Measurements from ENCODE around the gene LEKR1. TPM values are rescaled to one million over a fixed set of nuclear protein-coding genes. Genes with fewer than 3 reads are reported as not detected.
A peak's percentile ranks its signal among the peaks of the same experiment; 100 is the strongest.

LEKR1 gene
- total and polyA plus RNA-seq, 8 donors: 0.76 to 3.8 (median 2.1) TPM

DNA sequence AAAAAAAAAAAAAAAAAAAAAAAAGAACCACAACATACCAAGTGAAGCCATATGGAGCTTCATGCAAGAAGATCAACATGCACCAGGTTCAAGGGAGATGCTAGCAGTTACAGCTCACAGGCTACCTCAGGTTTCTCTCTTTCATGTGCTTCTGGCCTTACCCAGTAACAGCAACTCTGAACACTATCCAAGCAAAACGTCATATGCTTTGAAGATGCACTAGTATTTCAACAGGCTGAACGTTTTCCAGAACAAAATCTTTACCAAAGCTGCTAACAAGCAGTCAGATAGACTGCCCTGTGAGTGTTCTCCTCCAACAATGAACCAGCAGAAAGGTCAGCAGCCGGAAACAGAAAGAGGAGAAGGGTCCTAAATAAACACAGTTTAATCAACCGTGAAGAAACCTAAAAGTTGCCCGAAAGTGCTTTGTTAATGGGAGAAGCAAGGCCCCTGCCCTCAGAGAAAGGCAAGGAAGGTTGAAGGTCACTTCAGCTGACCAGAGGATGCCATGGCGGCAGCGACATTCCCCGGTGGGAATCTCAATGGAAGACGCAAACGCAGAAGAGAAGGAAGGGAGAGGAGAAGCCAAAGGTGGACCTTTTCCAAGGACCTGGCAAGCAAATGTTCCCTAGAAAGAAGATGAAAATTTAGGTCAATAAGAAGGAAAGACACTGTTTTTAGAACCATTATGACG is 253.7 kb downstream of the LEKR1 start:
- no peaks in the 10 kb centered on the region for H3K9me3 ChIP-seq
- peaks cover 0 to 11% of the 10 kb centered on the region in 2 donors for H3K4me1 ChIP-seq
- no peak overlapping the region for H3K4me3 ChIP-seq
- no peak for DNase-seq
- no peak for ATAC-seq
- H3K27ac ChIP-seq: no peak overlapping the region
- TF ChIP-seq, protein P1, sequence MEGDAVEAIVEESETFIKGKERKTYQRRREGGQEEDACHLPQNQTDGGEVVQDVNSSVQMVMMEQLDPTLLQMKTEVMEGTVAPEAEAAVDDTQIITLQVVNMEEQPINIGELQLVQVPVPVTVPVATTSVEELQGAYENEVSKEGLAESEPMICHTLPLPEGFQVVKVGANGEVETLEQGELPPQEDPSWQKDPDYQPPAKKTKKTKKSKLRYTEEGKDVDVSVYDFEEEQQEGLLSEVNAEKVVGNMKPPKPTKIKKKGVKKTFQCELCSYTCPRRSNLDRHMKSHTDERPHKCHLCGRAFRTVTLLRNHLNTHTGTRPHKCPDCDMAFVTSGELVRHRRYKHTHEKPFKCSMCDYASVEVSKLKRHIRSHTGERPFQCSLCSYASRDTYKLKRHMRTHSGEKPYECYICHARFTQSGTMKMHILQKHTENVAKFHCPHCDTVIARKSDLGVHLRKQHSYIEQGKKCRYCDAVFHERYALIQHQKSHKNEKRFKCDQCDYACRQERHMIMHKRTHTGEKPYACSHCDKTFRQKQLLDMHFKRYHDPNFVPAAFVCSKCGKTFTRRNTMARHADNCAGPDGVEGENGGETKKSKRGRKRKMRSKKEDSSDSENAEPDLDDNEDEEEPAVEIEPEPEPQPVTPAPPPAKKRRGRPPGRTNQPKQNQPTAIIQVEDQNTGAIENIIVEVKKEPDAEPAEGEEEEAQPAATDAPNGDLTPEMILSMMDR (IDR thresholded peaks at IDR 0.05): no peak
- no peaks in the 10 kb centered on the region for H3K36me3 ChIP-seq
- intact Hi-C loops (cut with DNase I): loop anchor here in 1 of 2 donors (10.0 kb wide), 2 partner anchors 405 to 525 kb away; partner anchors contain the start of genes SSR3 and TIPARP
- H3K27me3 ChIP-seq: no peaks in the 10 kb centered on the region

DNA sequence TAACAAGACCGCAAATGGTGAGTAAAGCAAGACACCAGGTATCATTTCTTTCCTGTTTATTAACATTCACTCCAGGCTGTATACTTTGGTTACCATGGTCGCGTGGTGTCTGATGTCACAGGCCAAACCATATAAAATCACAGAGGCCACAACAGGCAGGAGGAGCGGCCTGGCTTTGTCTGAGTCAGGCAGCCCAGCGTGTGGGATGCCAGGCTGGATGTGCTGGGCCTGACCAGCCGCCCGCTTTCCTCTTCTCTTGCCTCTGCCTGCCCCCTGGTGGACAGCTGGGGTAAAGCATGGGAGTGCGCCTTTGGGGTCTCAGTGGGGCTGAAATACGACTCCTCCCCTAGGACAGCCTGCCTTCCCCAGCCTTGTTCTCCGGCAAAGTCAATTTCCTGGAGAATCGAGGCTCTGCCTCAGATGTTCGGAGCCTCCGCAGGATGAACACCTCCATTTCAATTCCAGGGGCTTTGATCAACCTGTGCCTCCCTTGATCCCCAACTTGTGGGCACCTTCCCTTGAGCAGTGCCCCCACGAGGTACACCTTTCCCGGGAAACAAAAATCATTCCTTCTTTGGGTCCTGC is 255.6 kb downstream of the LEKR1 start:
- peaks cover 0 to 11% of the 10 kb centered on the region in 2 donors for H3K4me1 ChIP-seq
- no peaks in the 10 kb centered on the region for H3K9me3 ChIP-seq
- no peak overlapping the region for H3K27ac ChIP-seq
- peak; percentile 77 to 94 (median 88) for DNase-seq
- no peak overlapping the region for H3K4me3 ChIP-seq
- intact Hi-C loops (cut with DNase I): loop anchor here in 1 of 2 donors (10.0 kb wide), 2 partner anchors 407 to 527 kb away; partner anchors contain the start of genes SSR3 and TIPARP
- peak; percentile 99 for ATAC-seq
- H3K27me3 ChIP-seq: no peaks in the 10 kb centered on the region
- TF ChIP-seq, protein P1 (IDR thresholded peaks at IDR 0.05): peak; percentile 96 to 97
- no peaks in the 10 kb centered on the region for H3K36me3 ChIP-seq

DNA sequence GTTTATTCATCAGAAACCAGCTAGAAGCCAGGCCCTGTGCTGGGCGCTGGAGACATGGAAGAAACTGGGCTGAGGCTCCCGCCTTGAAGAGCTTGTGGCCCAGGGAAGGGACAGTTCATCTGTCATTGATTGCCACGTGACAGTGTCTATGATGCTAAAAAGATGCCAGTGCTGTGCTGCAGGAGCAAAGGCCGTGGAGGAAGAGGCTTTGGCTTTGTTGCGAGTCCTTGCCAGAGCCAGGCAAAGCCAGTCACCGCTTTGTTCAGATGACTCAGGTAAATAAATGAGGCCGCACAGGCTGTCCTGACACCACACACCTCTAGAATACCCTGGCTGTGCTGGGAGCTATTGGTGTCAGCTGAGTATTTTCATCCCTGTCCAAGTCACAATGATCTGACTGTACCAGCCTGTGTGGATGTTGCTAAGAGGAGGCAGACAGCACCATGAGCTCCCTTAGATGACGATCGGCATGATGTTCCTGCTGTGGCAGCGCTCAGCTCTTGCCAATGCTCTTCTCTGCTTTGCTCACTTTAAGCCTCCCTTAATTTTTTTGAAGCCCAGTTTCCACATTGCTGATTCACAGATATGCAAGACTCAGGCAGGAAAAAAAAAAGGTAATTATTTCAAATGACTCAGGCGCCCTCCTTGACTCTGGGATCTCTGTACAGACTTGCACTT is 256.3 kb downstream of the LEKR1 start:
- no peak overlapping the region for H3K4me3 ChIP-seq
- DNase-seq (no peak), ATAC-seq (no peak)
- intact Hi-C loops (cut with DNase I): loop anchor here in 1 of 2 donors (10.0 kb wide), 2 partner anchors 408 to 528 kb away; partner anchors contain the start of genes SSR3 and TIPARP
- H3K9me3 ChIP-seq: no peaks in the 10 kb centered on the region
- H3K4me1 ChIP-seq: peaks cover under 1 to 12% of the 10 kb centered on the region in 2 donors
- TF ChIP-seq, protein P1 (IDR thresholded peaks at IDR 0.05): no peak
- H3K27ac ChIP-seq: no peak overlapping the region
- no peaks in the 10 kb centered on the region for H3K36me3 ChIP-seq
- no peaks in the 10 kb centered on the region for H3K27me3 ChIP-seq

DNA sequence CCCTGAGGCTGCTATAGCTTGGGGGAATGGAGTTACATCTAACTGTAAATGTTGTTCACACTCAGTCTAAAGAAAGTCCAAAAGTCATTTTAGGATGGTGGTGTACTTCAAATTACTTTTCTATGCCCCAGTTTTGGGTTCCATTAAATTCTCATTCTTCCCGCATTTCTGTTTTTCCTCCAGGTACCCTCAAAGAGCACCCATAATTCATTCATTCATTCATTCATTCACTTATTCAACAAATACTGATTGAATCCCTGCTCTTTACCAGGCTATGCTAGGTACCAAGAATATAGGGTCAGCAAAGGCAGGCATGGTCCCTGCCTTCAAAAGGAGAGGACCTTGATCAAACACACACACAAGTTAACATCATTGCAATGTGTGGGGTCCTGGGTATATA is 257.7 kb downstream of the LEKR1 start:
- H3K36me3 ChIP-seq: no peaks in the 10 kb centered on the region
- intact Hi-C loops (cut with DNase I): loop anchor here in 1 of 2 donors (10.0 kb wide), 2 partner anchors 409 to 529 kb away; partner anchors contain the start of genes SSR3 and TIPARP
- DNase-seq (no peak), ATAC-seq (no peak)
- TF ChIP-seq, protein P1 (IDR thresholded peaks at IDR 0.05): no peak
- H3K27ac ChIP-seq: no peak overlapping the region
- no peak overlapping the region for H3K4me3 ChIP-seq
- H3K4me1 ChIP-seq: peaks cover 11 to 25% of the 10 kb centered on the region in 2 donors
- H3K27me3 ChIP-seq: no peaks in the 10 kb centered on the region
- no peaks in the 10 kb centered on the region for H3K9me3 ChIP-seq

All from left lung (tissue), 10 donors.